ENCODE measurements around the gene SLC25A26.

The SLC25A26 gene

DNA sequence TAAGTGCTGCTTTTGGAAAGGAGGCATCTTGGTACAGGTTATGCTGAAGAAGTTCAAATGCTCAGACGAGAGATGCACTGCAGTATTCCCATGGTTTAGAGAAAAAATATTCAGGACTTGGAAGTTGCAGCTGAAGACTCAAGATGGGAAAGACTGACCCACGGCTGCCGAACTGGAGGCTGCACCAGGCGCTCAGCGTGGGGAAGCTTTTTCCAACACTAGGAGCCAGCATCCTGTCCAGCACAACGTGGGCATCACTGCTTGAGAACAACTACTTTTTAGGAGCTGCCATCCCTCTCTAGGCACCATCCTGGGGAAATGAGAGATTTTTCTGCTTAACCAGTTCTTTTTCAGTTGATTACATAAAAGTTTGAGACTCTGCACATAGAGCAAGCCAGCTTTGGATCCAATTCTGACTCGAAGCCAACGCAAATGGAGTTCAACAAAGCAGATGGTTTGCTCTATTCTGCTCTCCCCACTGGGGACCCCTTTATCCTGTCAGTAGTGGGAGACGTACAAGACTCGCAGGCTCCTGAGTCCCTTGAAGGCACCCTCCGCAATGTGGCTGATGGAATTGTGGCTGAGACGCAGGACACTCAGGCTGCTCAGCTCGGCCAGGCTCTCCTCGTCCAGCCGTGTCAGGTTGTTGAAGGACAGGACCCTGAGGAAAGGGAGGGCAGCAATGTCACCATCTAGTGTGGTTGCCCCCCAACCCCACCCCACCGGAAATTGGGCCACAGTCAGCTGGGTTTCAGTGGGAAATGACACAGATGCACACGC is 186.2 kb downstream of the SLC25A26 start:
- no peak overlapping the region for H3K4me3 ChIP-seq (ENCODE audit: low read depth, low read length)
- ChIA-PET CTCF (interaction anchor here (0.6 to 12.3 kb wide), 76 partner anchors 8 to 435 kb away, joined by 3 to 248 read pairs (median 6); partner anchors contain the start of gene LRIG1), POLR2A (interaction anchor here (1.3 kb wide), 1 partner anchor 21 kb away, joined by 4 read pairs; no protein-coding TSS in a partner anchor)
- no peak for DNase-seq (ENCODE audit: low read depth, low spot score)
- TF ChIP-seq CTCF (IDR thresholded peaks at IDR 0.05; ENCODE audit: insufficient read depth, low read length, missing control alignments), result no peak

GRCh38 chr3:66407611-66408218 is 186.9 kb downstream of the SLC25A26 start:
- ChIA-PET CTCF (interaction anchor here (0.6 to 12.3 kb wide), 88 partner anchors 8 to 434 kb away, joined by 3 to 248 read pairs (median 5); partner anchors contain the start of gene LRIG1), POLR2A (no interaction called here)
- TF ChIP-seq CTCF (IDR thresholded peaks at IDR 0.05; ENCODE audit: insufficient read depth, low read length, missing control alignments), result peak; percentile 93
- DNase-seq (ENCODE audit: low read depth, low spot score), result no peak
- H3K4me3 ChIP-seq (ENCODE audit: low read depth, low read length), result no peak overlapping the region

GRCh38 chr3:66409771-66410754 is 189.3 kb downstream of the SLC25A26 start:
- no peak for DNase-seq (ENCODE audit: low read depth, low spot score)
- POLR2A ChIA-PET, result no interaction called here
- CTCF ChIA-PET, result interaction anchor here (0.6 to 12.3 kb wide), 19 partner anchors 9 to 410 kb away, joined by 3 to 248 read pairs (median 5); no protein-coding TSS in a partner anchor
- no peak for TF ChIP-seq CTCF (IDR thresholded peaks at IDR 0.05; ENCODE audit: insufficient read depth, low read length, missing control alignments)
- H3K4me3 ChIP-seq (ENCODE audit: low read depth, low read length), result no peak overlapping the region

DNA sequence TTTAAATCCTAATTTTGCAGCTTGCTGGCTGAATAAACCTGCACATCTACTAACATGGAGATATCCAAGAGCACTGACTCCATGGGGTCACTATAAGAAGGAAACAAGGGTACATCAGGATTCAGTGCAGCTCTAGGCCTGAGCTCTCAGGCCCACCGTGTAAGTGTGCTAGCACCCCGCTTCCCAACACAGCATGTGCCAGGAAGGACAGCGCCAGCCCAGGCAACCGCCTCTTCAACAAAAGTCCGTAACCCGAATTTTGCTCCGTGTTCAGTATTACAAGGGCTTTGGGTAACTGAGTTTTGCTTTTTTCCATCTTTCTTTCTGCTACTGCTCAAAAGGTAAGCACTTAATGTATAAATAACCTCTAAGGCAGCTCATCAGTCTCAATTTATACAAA is 190.2 kb downstream of the SLC25A26 start:
- no peak overlapping the region for H3K4me3 ChIP-seq (ENCODE audit: low read depth, low read length)
- DNase-seq (ENCODE audit: low read depth, low spot score), result no peak
- POLR2A ChIA-PET, result no interaction called here
- CTCF ChIA-PET, result interaction anchor here (0.8 to 12.3 kb wide), 12 partner anchors 9 to 409 kb away, joined by 3 to 248 read pairs (median 4); no protein-coding TSS in a partner anchor
- TF ChIP-seq CTCF (IDR thresholded peaks at IDR 0.05; ENCODE audit: insufficient read depth, low read length, missing control alignments), result no peak

GRCh38 chr3:66411474-66411873 is 190.7 kb downstream of the SLC25A26 start:
- ChIA-PET CTCF (interaction anchor here (1.0 to 12.3 kb wide), 6 partner anchors 10 to 408 kb away, joined by 3 to 248 read pairs (median 5); no protein-coding TSS in a partner anchor), POLR2A (no interaction called here)
- H3K4me3 ChIP-seq (ENCODE audit: low read depth, low read length), result no peak overlapping the region
- TF ChIP-seq CTCF (IDR thresholded peaks at IDR 0.05; ENCODE audit: insufficient read depth, low read length, missing control alignments), result no peak
- DNase-seq (ENCODE audit: low read depth, low spot score), result no peak
